Activated naive CD8-positive, alpha-beta T cell treated with anti-CD3 and anti-CD28 coated beads, Interleukin-2, amount 50 U/mL, for 24 hours (primary cell): Measurements from ENCODE around the gene CTNND1.
"Not testable (repeated sequence)": the region's sequence is repeated elsewhere in the genome, so short reads cannot be mapped to it uniquely, and the experiment has no call there.

Experiments
- ATAC-seq: fragments of 150-1000 bp; cut with Tn5 transposase; one replicate; pipeline ENCODE4 v1.10.0; 2021
- DNase-seq: peaks from one replicate; pipeline ENCODE4 v3.0.0; 2021
- H3K27ac Mint-ChIP-seq: one replicate; pipeline ENCODE4 v1.8.0; 2021; ENCODE audit warnings: mild to moderate bottlenecking, mixed read lengths
- H3K27me3 Mint-ChIP-seq: one replicate; pipeline ENCODE4 v1.8.0; 2021; ENCODE audit warnings: mixed read lengths
- H3K36me3 Mint-ChIP-seq: one replicate; pipeline ENCODE4 v1.8.0; 2021; ENCODE audit warnings: low read depth, mixed read lengths
- H3K4me1 Mint-ChIP-seq: one replicate; pipeline ENCODE4 v1.8.0; 2021; ENCODE audit warnings: mixed read lengths
- H3K4me3 Mint-ChIP-seq: one replicate; pipeline ENCODE4 v1.8.0; 2021; ENCODE audit warnings: mild to moderate bottlenecking, moderate library complexity, mixed read lengths
- H3K9me3 Mint-ChIP-seq: one replicate; pipeline ENCODE4 v1.8.0; 2021; ENCODE audit warnings: mixed read lengths

The CTNND1 gene, protein sequence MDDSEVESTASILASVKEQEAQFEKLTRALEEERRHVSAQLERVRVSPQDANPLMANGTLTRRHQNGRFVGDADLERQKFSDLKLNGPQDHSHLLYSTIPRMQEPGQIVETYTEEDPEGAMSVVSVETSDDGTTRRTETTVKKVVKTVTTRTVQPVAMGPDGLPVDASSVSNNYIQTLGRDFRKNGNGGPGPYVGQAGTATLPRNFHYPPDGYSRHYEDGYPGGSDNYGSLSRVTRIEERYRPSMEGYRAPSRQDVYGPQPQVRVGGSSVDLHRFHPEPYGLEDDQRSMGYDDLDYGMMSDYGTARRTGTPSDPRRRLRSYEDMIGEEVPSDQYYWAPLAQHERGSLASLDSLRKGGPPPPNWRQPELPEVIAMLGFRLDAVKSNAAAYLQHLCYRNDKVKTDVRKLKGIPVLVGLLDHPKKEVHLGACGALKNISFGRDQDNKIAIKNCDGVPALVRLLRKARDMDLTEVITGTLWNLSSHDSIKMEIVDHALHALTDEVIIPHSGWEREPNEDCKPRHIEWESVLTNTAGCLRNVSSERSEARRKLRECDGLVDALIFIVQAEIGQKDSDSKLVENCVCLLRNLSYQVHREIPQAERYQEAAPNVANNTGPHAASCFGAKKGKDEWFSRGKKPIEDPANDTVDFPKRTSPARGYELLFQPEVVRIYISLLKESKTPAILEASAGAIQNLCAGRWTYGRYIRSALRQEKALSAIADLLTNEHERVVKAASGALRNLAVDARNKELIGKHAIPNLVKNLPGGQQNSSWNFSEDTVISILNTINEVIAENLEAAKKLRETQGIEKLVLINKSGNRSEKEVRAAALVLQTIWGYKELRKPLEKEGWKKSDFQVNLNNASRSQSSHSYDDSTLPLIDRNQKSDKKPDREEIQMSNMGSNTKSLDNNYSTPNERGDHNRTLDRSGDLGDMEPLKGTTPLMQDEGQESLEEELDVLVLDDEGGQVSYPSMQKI

DNA sequence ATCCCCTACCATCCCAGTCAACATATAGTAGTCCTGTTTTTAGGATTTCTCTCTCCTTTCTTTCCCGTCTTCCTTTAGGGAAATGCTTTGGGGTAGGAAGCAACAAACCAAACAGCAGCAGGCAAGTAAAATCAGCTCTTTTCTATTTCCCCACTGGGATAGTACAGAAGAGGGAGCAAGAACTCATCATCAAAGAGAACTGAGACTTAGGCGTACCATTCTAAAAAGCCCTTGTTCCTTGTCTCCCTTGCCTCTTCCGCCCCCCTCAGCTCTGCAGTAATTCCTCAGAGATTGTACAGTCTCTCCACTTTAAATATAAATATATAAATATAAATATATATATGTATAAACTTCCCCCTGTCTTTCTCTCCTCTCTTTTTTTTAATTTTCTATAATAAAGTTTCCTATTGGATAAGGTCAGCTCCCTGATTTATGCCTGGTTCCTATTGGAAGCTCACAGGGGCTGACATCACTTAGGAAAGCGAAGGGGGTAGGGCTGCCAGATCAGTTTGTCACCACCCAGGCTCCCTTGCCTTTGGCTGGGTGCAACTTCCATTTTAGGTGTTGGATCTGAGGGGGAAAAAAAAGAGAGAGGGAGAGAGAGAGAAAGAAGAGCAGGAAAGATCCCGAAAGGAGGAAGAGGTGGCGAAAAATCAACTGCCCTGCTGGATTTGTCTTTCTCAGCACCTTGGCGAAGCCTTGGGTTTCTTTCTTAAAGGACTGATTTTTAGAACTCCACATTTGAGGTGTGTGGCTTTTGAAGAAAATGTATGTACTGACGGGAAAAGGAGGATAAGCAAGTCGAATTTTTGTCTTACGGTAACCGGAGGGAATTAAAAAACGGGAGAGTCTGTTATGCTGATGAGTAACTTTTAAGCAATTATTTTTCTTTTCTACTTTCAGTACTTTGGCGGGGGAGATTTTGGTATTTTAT, at the start of gene CTNND1:
Gene CTNND1, plus strand, starts transcription at position 502 of the 934 bp plus-strand sequence. CDS start 29,677 bp downstream, outside the sequence.
- DNase-seq = no peak
- Mint-ChIP-seq H3K27ac (peak within 1 kb of the TSS; percentile 70), H3K4me3 (peak within 1 kb of the TSS; percentile 82), H3K9me3 (no peaks in the 10 kb centered on the region), H3K36me3 (peaks cover 8% of the 10 kb centered on the region), H3K4me1 (peaks cover 28% of the 10 kb centered on the region), H3K27me3 (no peaks in the 10 kb centered on the region)
- ATAC-seq = no peak

DNA sequence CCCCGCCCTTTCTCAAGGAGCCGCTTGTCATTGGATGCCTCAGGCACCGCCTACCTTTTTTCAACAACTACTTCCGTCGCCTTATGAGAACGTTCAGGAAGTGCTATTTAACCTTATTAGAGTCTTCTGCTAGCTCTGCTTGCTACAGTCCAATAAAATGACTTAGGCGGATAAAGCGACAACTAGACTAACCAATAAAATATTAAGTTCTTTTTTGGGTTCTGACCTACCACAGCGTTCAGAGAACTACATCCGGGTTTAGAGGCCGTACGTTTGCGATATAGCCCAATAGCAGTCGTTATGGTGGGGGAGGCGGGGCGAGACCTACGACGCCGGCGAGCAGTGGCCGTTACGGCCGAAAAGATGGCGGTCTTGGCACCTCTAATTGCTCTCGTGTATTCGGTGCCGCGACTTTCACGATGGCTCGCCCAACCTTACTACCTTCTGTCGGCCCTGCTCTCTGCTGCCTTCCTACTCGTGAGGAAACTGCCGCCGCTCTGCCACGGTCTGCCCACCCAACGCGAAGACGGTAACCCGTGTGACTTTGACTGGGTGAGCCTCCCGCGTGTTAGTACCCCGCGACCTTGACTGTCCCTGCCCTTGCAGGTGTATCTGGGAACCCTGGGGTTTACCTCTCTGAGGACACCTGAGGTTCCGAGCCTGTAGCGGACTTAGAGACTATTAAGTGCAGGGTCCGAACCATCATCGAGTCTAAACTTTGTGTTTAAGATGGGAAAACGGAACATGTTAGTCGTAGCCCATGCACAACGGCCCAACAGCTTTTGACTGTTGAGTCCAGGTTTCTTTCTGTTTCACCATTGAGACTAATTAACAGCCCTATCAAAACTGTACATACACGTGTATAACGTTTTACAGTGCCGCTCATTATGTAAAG, 49.1 kb upstream of the CTNND1 start, which contains the start of gene TMX2:
Gene TMX2, plus strand, starts transcription at position 338 of the 895 bp plus-strand sequence. Its CDS starts 26 bp downstream, at position 364.
- Mint-ChIP-seq H3K9me3 (no peaks in the 10 kb centered on the region), H3K27ac (peak within 1 kb of the TSS; percentile 96), H3K27me3 (no peaks in the 10 kb centered on the region), H3K4me3 (peak within 1 kb of the TSS; percentile 99), H3K36me3 (peaks cover 11% of the 10 kb centered on the region), H3K4me1 (peaks cover 45% of the 10 kb centered on the region)
- peak; percentile 97 for ATAC-seq
- peak; percentile 90 for DNase-seq

DNA sequence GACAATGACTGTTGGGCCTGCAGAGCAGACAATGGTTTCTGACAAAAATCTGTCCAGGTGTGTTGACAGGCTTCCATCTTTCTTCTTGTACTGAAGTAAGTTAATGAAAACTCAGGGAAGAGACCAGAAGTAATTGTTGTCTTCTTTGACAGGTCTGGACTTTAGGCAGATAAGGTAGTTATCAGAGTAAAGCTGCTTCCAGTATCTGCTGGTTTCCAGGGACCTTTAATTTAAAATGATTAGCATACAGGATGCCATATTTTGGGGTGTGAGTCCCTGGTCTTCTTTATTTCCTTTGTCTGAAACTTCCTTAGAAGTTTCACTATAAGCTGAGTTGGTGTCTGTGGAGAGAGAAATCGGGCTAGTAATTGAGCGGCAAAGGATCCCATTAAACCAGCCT, 47.8 kb upstream of the CTNND1 start:
- Mint-ChIP-seq H3K27ac (peak overlapping the region; percentile 96), H3K4me3 (peak overlapping the region; percentile 99), H3K36me3 (peaks cover 15% of the 10 kb centered on the region), H3K9me3 (no peaks in the 10 kb centered on the region), H3K4me1 (peaks cover 39% of the 10 kb centered on the region), H3K27me3 (no peaks in the 10 kb centered on the region)
- DNase-seq (no peak), ATAC-seq (no peak)

DNA sequence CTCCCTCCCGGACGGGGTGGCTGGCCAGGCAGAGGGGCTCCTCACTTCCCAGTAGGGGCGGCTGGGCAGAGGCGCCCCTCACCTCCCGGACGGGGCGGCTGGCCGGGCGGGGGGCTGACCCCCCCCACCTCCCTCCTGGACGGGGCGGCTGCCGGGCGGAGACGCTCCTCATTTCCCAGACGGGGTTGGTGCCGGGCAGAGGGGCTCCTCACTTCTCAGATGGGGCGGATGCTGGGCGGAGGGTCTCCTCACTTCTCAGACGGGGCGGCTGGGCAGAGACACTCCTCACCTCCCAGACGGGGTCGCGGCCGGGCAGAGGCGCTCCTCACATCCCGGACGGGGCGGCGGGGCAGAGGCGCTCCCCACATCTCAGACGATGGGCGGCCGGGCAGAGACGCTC, 44.9 kb upstream of the CTNND1 start:
- peaks cover 20% of the 10 kb centered on the region for H3K36me3 Mint-ChIP-seq
- not testable (repeated sequence) for H3K9me3 Mint-ChIP-seq, DNase-seq, H3K27me3 Mint-ChIP-seq, ATAC-seq, H3K27ac Mint-ChIP-seq, H3K4me3 Mint-ChIP-seq
- peaks cover 21% of the 10 kb centered on the region for H3K4me1 Mint-ChIP-seq

DNA sequence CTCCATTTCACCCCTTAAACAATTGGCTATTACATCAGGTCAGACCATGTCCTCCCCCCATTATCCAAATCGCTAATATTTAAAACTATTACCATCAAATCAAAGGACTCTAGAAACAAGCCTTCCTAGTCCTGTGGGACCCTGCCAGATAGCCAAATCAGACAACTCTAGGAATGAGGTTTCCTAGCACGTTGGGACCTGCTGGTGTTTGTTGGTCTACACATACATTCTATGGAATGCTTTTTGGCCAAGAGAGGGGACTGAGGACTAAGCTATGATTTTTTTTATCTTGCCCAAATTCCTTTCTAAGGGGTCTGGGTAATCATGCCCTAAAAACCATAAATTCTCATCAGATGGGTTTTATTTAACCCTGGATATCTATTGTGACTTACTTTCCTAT, 34.4 kb upstream of the CTNND1 start:
- peaks cover 7% of the 10 kb centered on the region for H3K4me1 Mint-ChIP-seq
- no peaks in the 10 kb centered on the region for H3K9me3 Mint-ChIP-seq
- peaks cover 14% of the 10 kb centered on the region for H3K36me3 Mint-ChIP-seq

DNA sequence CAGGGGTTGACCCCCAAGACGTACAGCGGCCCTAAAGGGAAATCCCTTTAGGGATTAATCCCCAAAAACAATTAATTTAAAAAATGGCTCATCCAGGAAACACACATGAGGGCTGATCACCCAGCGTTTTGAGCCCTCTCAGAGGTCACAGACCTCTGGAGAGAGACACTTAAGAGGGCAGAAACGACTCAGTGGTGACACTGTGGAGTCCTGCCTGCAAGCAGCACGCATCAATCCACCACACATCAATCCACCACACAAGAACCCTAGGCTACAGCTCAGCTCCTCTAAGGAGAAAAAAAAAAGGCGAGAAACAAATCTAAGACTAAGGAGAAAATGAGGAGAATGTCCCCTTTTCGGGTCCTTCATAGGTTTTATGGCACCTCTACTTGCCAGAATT, 32.8 kb upstream of the CTNND1 start:
- DNase-seq (no peak), ATAC-seq (peak; percentile 71)
- no peaks in the 10 kb centered on the region for H3K27me3 Mint-ChIP-seq
- H3K36me3 Mint-ChIP-seq = peaks cover 14% of the 10 kb centered on the region
- H3K9me3 Mint-ChIP-seq = no peaks in the 10 kb centered on the region
- H3K4me1 Mint-ChIP-seq = peaks cover 8% of the 10 kb centered on the region
- no peak overlapping the region for H3K4me3 Mint-ChIP-seq
- peak overlapping the region; percentile 31 for H3K27ac Mint-ChIP-seq

More for the DNA sequence above, 34.4 kb upstream of the CTNND1 start:
- Mint-ChIP-seq H3K27ac (no peak overlapping the region), H3K27me3 (no peaks in the 10 kb centered on the region), H3K4me3 (no peak overlapping the region)
- ATAC-seq (no peak), DNase-seq (no peak)

DNA sequence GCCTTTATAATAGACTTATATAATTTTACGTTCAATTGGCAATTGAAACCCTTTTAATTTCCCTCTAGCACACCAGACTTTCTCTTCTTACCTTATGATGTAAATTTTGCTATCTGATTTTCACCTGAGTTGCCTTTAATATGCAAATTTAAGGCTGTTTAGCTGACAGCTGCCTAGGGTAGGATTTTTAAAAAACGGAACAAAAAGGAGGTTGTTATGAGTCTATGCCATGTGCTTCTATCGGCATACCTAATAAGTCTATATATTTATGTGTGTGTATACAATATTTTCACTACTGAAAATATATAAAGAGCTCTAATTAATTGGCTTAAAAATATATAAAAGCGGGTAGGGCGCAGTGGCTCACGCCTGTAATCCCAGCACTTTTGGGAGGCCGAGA, 32.1 kb upstream of the CTNND1 start:
- no peak overlapping the region for H3K27ac Mint-ChIP-seq
- ATAC-seq = no peak
- no peaks in the 10 kb centered on the region for H3K9me3 Mint-ChIP-seq
- no peak overlapping the region for H3K4me3 Mint-ChIP-seq
- peaks cover 18% of the 10 kb centered on the region for H3K36me3 Mint-ChIP-seq
- DNase-seq = no peak
- no peaks in the 10 kb centered on the region for H3K27me3 Mint-ChIP-seq
- H3K4me1 Mint-ChIP-seq = peaks cover 8% of the 10 kb centered on the region

DNA sequence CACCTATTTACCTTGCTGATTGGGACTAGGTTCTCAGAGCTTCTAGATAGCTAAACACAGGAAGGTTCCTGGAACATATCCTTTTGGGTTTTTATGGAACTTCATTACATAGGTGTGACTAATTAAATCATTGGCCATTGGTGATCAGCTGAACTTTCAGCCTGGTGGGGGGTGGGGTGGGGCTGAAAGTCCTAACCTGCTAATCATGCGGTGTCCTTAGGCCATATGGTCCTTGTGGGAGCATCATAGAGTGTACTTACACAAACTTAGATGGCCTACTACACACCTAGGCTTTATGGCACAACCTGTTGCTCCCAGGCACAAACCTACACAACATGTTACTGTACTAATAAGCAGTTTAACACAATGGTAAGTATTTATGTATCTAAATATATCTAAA, 28.9 kb upstream of the CTNND1 start:
- Mint-ChIP-seq H3K27me3 (no peaks in the 10 kb centered on the region), H3K27ac (no peak overlapping the region), H3K9me3 (no peaks in the 10 kb centered on the region), H3K36me3 (peaks cover 22% of the 10 kb centered on the region), H3K4me1 (peaks cover 8% of the 10 kb centered on the region), H3K4me3 (no peak overlapping the region)
- ATAC-seq = no peak
- no peak for DNase-seq

DNA sequence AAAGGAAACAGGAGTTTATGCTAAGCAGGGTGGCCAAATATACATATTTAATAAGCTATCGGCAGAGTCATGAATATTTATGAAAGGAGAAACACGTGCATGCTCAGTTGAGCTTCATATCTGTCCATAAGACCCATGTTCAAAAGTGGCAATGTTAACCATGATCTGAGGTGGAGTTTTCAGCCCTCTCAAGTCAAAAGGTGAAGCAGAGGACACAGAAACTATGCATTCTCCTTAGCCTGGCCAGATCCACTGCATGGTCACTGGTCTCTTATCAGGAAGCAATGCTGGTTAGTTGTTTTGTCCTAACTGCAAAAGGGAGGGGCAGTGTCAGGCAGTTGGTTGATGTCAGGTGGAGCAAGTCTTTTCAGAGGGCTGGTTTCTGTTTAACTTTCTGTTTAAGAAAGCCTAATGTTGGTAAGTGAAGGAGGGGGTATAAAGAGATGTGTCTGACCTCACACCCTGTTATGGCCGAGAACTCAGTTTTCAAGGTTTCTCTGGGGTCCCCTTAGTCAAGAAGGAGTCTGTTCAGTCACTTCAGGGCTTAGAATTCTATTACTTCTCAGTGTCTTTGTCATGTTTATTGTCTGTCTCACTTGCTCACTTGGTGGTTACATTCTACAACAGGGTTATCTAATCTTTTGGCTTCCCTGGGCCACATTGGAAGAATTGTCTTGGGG, 25.8 kb upstream of the CTNND1 start:
- no peak overlapping the region for H3K4me3 Mint-ChIP-seq
- peaks cover 7% of the 10 kb centered on the region for H3K4me1 Mint-ChIP-seq

DNA sequence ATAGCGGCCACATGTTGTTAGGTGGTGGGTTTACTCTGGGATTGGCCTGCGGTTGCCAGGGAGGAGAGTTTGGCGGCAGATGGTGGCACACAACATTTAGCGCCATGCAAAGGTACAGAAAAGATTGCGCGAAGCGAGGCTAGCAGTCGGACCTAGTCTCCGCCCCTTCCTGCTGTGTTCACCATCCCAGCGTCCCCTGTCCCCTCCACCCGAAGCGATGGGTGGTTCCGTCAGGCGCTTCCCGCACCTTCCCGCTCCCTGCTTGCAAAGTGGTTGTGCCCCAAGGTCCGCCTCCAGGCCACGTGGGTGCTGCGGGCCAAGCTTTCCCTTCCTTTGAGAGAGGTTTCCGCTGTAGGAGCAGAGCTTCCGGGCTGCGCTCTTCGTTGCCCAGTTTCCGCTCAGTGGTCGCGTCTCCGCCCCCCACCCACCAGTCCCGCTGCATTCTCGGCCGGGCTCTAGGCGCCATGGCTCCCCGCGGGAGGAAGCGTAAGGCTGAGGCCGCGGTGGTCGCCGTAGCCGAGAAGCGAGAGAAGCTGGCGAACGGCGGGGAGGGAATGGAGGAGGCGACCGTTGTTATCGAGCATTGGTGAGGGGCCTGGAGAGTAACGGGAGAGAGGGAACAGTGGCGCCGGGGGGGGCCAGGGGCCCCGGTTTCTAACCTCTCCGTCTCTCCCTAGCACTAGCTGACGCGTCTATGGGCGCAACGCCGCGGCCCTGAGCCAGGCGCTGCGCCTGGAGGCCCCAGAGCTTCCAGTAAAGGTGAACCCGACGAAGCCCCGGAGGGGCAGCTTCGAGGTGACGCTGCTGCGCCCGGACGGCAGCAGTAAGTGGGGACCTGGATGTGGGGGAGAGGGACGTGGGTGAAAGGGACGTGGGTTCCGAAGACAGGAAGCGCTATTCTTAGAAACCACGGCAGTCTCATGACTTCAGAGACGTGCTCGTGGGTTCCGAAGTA, 20.2 kb upstream of the CTNND1 start, which contains the start of gene SELENOH:
Gene SELENOH, plus strand, starts transcription at position 360 of the 955 bp plus-strand sequence. Its CDS starts 105 bp downstream, at position 465.
- Mint-ChIP-seq H3K36me3 (peaks cover 51% of the 10 kb centered on the region), H3K27me3 (no peaks in the 10 kb centered on the region), H3K4me3 (peak within 1 kb of the TSS; percentile 98), H3K27ac (peak within 1 kb of the TSS; percentile 98), H3K9me3 (no peaks in the 10 kb centered on the region), H3K4me1 (peaks cover 50% of the 10 kb centered on the region)
- DNase-seq (peak; percentile 95), ATAC-seq (peak; percentile 95)

More for the DNA sequence above, 25.8 kb upstream of the CTNND1 start:
- DNase-seq (no peak), ATAC-seq (no peak)
- Mint-ChIP-seq H3K36me3 (peaks cover 26% of the 10 kb centered on the region), H3K27me3 (no peaks in the 10 kb centered on the region), H3K9me3 (no peaks in the 10 kb centered on the region), H3K27ac (no peak overlapping the region)

DNA sequence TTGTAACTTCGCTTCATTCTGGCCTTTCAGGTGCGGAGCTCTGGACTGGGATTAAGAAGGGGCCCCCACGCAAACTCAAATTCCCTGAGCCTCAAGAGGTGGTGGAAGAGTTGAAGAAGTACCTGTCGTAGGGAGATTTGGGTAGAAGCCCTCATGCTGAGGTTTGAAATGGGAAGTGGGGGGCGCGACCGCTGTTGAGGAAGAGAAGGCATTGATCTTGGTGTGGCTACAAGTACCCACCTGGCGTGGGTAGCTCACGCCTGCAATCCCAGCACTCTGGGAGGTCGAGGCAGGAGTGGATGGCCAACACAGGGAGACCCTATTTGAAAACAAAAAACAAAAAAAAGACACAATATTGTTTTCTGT, 19.5 kb upstream of the CTNND1 start:
- Mint-ChIP-seq H3K9me3 (no peaks in the 10 kb centered on the region), H3K4me3 (peak overlapping the region; percentile 98), H3K27me3 (no peaks in the 10 kb centered on the region), H3K27ac (peak overlapping the region; percentile 98), H3K36me3 (peaks cover 56% of the 10 kb centered on the region), H3K4me1 (peaks cover 56% of the 10 kb centered on the region)
- ATAC-seq = no peak
- no peak for DNase-seq

DNA sequence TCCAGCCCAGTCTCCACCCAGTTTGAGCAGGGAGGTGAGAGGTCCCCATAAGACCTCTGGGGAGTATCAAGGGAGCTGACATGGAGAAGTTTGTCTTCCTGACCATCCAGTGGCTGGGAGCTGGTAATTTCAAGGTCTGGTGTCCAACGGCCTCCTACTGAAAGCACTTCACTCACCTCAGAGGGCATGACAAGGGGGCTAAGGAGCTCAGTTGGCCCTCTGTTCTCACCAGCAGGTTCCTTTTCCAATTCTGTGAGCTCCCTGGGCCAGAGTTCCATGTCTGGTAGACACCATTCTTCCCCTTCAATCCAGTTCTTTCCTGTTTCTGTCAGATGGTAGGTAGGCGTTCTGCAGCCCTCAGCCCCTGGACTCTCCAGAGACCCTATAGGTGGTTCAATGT, 17.2 kb upstream of the CTNND1 start:
- DNase-seq = no peak
- ATAC-seq = no peak
- Mint-ChIP-seq H3K27me3 (no peaks in the 10 kb centered on the region), H3K4me3 (no peak overlapping the region), H3K36me3 (peaks cover 58% of the 10 kb centered on the region), H3K9me3 (no peaks in the 10 kb centered on the region), H3K27ac (peak overlapping the region; percentile 83), H3K4me1 (peaks cover 60% of the 10 kb centered on the region)
